K562 (cell line): ENCODE measurements around the gene MIER2. TPM values are rescaled to one million over a fixed set of nuclear protein-coding genes. Genes with fewer than 3 reads are reported as not detected.

Source experiments
- ATAC-seq: fragments of 200-7000 bp; cut with Tn5 transposase; 3 replicates; pipeline ENCODE4 v1.9.1; 2020; ENCODE audit warnings: moderate library complexity
- BruUV-seq: library from RNA; stranded (reverse); fragments of 400-500 nt; replicated peaks from 2 replicates; lab custom pipeline; 2021; lab: Mats Ljungman, UMichigan
- CTCF ChIA-PET: fragments of 300-600 bp; formaldehyde crosslinking; extraction: SDS; loops from one replicate; lab custom pipeline; 2021; ENCODE audit warnings: low intra/inter-chr PET ratio; lab: Yijun Ruan, JAX
- POLR2A ChIA-PET: fragments of 300-600, 350-650 bp; sonication (Branson Sonifier 250); formaldehyde crosslinking; extraction: SDS; loops from one replicate; lab custom pipeline; 2021; ENCODE audit warnings: antibody characterized with exemption, inconsistent platforms; lab: Yijun Ruan, JAX
- DNase-seq, 4 experiments: peaks; one replicate each; pipeline versions ENCODE4 v3.0.0 to v3.0.0-alpha.2; 2011 to 2018; ENCODE audit warnings: low spot score in 3 of 4, mixed read lengths in 3 of 4; ENCODE audit errors: extremely low read depth in 1 of 4
- FAIRE-seq: peaks from 2 replicates; lab custom pipeline; 2011; peaks lifted over from hg19 to GRCh38; lab: Jason Lieb, UNC
- H2AFZ ChIP-seq: 2 replicates; pipeline ENCODE4 v1.6.0; 2011; ENCODE audit warnings: low read depth, low read length, control low read depth, inconsistent platforms
- H3K27ac ChIP-seq: fragments of 200-600 bp; 3 replicates; pipeline ENCODE4 v1.8.0; 2011; ENCODE audit warnings: low read depth, mild to moderate bottlenecking, control low read depth, inconsistent platforms, low read length, moderate library complexity, mixed read lengths; ENCODE audit errors: extremely low read depth
- H3K27me3 ChIP-seq, 2 experiments: fragments of 300-600 bp in 1 of 2; 2 replicates in 1 of 2; 3 replicates in 1 of 2; pipeline versions ENCODE4 v1.6.0 to v1.8.0; 2011; ENCODE audit warnings: inconsistent platforms in 2 of 2, low read length in 2 of 2, mild to moderate bottlenecking in 1 of 2, mixed read lengths in 1 of 2, moderate library complexity in 1 of 2; ENCODE audit not compliant: control insufficient read depth in 2 of 2, insufficient read depth in 2 of 2
- H3K36me3 ChIP-seq: fragments of 300-600 bp; 3 replicates; pipeline ENCODE4 v1.8.0; 2011; ENCODE audit warnings: mild to moderate bottlenecking, low read length, inconsistent platforms; ENCODE audit not compliant: control insufficient read depth, insufficient read depth
- H3K4me1 ChIP-seq, 2 experiments: fragments of 200-600 bp in 1 of 2; replicated peaks in 1 of 2; 2 replicates in 1 of 2; 3 replicates in 1 of 2; pipeline versions ENCODE4 v1.5.1 to v1.8.0; 2011; ENCODE audit warnings: inconsistent platforms in 2 of 2, low read length in 2 of 2, mild to moderate bottlenecking in 1 of 2, mixed read lengths in 1 of 2, moderate library complexity in 1 of 2; ENCODE audit not compliant: control insufficient read depth in 2 of 2, insufficient read depth in 2 of 2
- H3K4me2 ChIP-seq: 2 replicates; pipeline ENCODE4 v1.6.1; 2011; ENCODE audit warnings: low read length, control low read depth, inconsistent platforms, mixed read lengths; ENCODE audit not compliant: insufficient read depth
- H3K4me3 ChIP-seq: fragments of 200-600 bp; sonication (generic), shearing (Covaris generic); 2 replicates; pipeline ENCODE4 v1.5.1; 2016; ENCODE audit warnings: control low read depth, inconsistent platforms
- H3K79me2 ChIP-seq: fragments of 200-600 bp; 3 replicates; pipeline ENCODE4 v1.8.0; 2011; ENCODE audit warnings: low read length, inconsistent platforms; ENCODE audit not compliant: control insufficient read depth, insufficient read depth
- H3K9ac ChIP-seq, 2 experiments: 2 replicates each; pipeline versions ENCODE4 v1.6.0 to v1.6.1; 2011; ENCODE audit warnings: low read depth in 2 of 2, low read length in 2 of 2, control low read depth in 1 of 2, inconsistent platforms in 1 of 2, mild to moderate bottlenecking in 1 of 2, mixed read lengths in 1 of 2; ENCODE audit not compliant: insufficient read depth in 1 of 2
- H3K9me1 ChIP-seq: one replicate; pipeline ENCODE4 v1.6.0; 2011; ENCODE audit warnings: inconsistent platforms, mild to moderate bottlenecking, low read length, moderate library complexity; ENCODE audit not compliant: control insufficient read depth, insufficient read depth
- H3K9me3 ChIP-seq: replicated peaks from 2 replicates; pipeline ENCODE4 v1.5.1; 2011; ENCODE audit warnings: low read depth, low read length, inconsistent platforms; ENCODE audit not compliant: control insufficient read depth, insufficient read depth
- H4K20me1 ChIP-seq: replicated peaks from 2 replicates; pipeline ENCODE4 v1.6.1; 2011; ENCODE audit warnings: low read length, inconsistent platforms, mixed read lengths; ENCODE audit not compliant: control insufficient read depth, insufficient read depth
- ARHGAP35 ChIP-seq: fragments of 450-650 bp; IDR thresholded peaks from 2 replicates; pipeline ENCODE4 v1.6.1; 2018; ENCODE audit not compliant: partially characterized antibody
- ERF ChIP-seq: fragments of 450-650 bp; formaldehyde crosslinking; IDR thresholded peaks from 2 replicates; pipeline ENCODE4 v1.4.0; 2020; ENCODE audit warnings: mild to moderate bottlenecking, mixed read lengths
- FIP1L1 ChIP-seq: fragments of 200-400 bp; formaldehyde crosslinking; IDR thresholded peaks from 2 replicates; pipeline ENCODE4 v1.6.1; 2018; ENCODE audit warnings: mild to moderate bottlenecking, low read depth, low read length; ENCODE audit not compliant: poor library complexity, severe bottlenecking
- FOXP1 ChIP-seq: sonication (generic); formaldehyde crosslinking; IDR thresholded peaks from 2 replicates; pipeline ENCODE4 v1.8.0; 2022; ENCODE audit warnings: mild to moderate bottlenecking, missing genetic modification reagents
- GTF2B ChIP-seq: IDR thresholded peaks from 2 replicates; pipeline ENCODE4 v1.6.1; 2011; ENCODE audit not compliant: insufficient read length; ENCODE audit errors: extremely low read depth
- KLF6 ChIP-seq: fragments of 250-450 bp; sonication (Bioruptor Pico); IDR thresholded peaks from 2 replicates; pipeline ENCODE4 v1.4.0; 2020; ENCODE audit warnings: mild to moderate bottlenecking, moderate library complexity, borderline replicate concordance
- L3MBTL2 ChIP-seq: fragments of 450-650 bp; IDR thresholded peaks from 2 replicates; pipeline ENCODE4 v1.6.1; 2016; ENCODE audit warnings: mild to moderate bottlenecking, moderate library complexity
- MTA3 ChIP-seq: fragments of 450-650 bp; formaldehyde crosslinking; IDR thresholded peaks from 2 replicates; pipeline ENCODE4 v1.6.1; 2017; ENCODE audit warnings: mild to moderate bottlenecking, borderline replicate concordance
- NFIC ChIP-seq: fragments of 450-650 bp; IDR thresholded peaks from 2 replicates; pipeline ENCODE4 v1.6.1; 2017; ENCODE audit warnings: mild to moderate bottlenecking, inconsistent platforms
- NRF1 ChIP-seq, 2 experiments: fragments of 450-650 bp; IDR thresholded peaks in 1 of 2; conservative IDR thresholded peaks in 1 of 2; 2 replicates each; pipeline ENCODE4 v1.6.1; 2014; ENCODE audit warnings: mild to moderate bottlenecking in 2 of 2
- PHB ChIP-seq: fragments of 250-450 bp; sonication (Bioruptor Pico); IDR thresholded peaks from 2 replicates; pipeline ENCODE4 v1.5.0; 2021
- POLR2AphosphoS2 ChIP-seq: IDR thresholded peaks from 2 replicates; pipeline ENCODE4 v1.6.1; 2012; ENCODE audit warnings: low read length, improper control_type of control experiment
- ZBED1 ChIP-seq: IDR thresholded peaks from 2 replicates; pipeline ENCODE4 v1.6.1; 2014
- ZNF280A ChIP-seq: fragments of 450-650 bp; IDR thresholded peaks from 2 replicates; pipeline ENCODE4 v1.6.1; 2018; ENCODE audit warnings: mild to moderate bottlenecking, low read depth; ENCODE audit not compliant: partially characterized antibody
- ZNF324 ChIP-seq: fragments of 250-450 bp; sonication (Bioruptor Pico); IDR thresholded peaks from 2 replicates; pipeline ENCODE4 v1.4.0; 2020; ENCODE audit warnings: mild to moderate bottlenecking
- ZNF609 ChIP-seq: sonication (generic); formaldehyde crosslinking; IDR thresholded peaks from 2 replicates; pipeline ENCODE4 v1.8.1; 2023; ENCODE audit warnings: missing genetic modification reagents, mild to moderate bottlenecking, borderline replicate concordance
- ZNF76 ChIP-seq: fragments of 250-450 bp; sonication (Bioruptor Pico); IDR thresholded peaks from 2 replicates; pipeline ENCODE4 v1.4.0; 2020; ENCODE audit warnings: mild to moderate bottlenecking, moderate library complexity, borderline replicate concordance
- WGBS: fragments of 100-300 bp; shearing (Covaris generic); methylation state at CpG from one replicate; pipeline ENCODE4 v1.1.6; 2016; ENCODE audit warnings: low coverage, mixed read lengths; ENCODE audit not compliant: insufficient coverage; ENCODE audit errors: missing lambda C conversion rate; 5-methylcytosine and 5-hydroxymethylcytosine counted together
- in situ Hi-C: fragments of 300-500 bp; cut with MboI; formaldehyde crosslinking; loops from 4 replicates; pipeline ENCODE4 v1.15.0; 2018; ENCODE audit warnings: inconsistent platforms, mixed read lengths
- intact Hi-C: fragments of 100-400 bp; cut with micrococcal nuclease; formaldehyde crosslinking; loops from 2 replicates; pipeline ENCODE4 v1.14.2; 2022
- polyA plus RNA-seq, 8 experiments: library from polyadenylated mRNA; depleted of rRNA in 4 of 8; stranded (reverse) in 5 of 8; unstranded in 3 of 8; fragments of >200 nt; fragmentation: Nextera tagmentation in 2 of 8; fragmentation: Illumina TruSeq in 1 of 8; extraction: Ambion mirVana in 2 of 8; extraction: Trizol in 1 of 8; gene quantifications; 2 replicates each; pipeline versions ENCODE4 v1.2.1 to v1.2.3, GENCODE V29; 2011 to 2014; ENCODE audit warnings: inconsistent platforms in 1 of 8, missing spikeins in 1 of 8
- total RNA-seq, 7 experiments: library from RNA; depleted of rRNA in 6 of 7; stranded (reverse); fragments of >200 nt in 6 of 7; fragmentation: Illumina TruSeq in 2 of 7; extraction: Trizol in 2 of 7; gene quantifications; 2 replicates each; pipeline versions ENCODE4 v1.2.1 to v1.2.3, GENCODE V29; 2011 to 2021; ENCODE audit warnings: low replicate concordance in 1 of 7

The MIER2 gene
- total and polyA plus RNA-seq, 9 of the 15 experiments (the other 6 are each of a cell fraction or from before 2014, with no cell fraction given), result 0.46 to 34.7 (median 15.6) TPM

GRCh38 chr19:375395-376110 is 31.0 kb upstream of the MIER2 start:
- no TSS peak for BruUV-seq
- TF ChIP-seq L3MBTL2 (no peak), ZNF324 (CRISPR knock-in tag) (no peak), ZNF76 (no peak), GTF2B (no peak), ZNF609 (no peak), NRF1 (conservative IDR thresholded peaks at IDR 0.05 in 1 of 2, IDR thresholded peaks at IDR 0.05 in 1 of 2) (no peak), FIP1L1 (no peak), ZNF280A (no peak), ZBED1 (no peak), POLR2AphosphoS2 (no peak), KLF6 (CRISPR knock-in tag) (no peak), PHB (CRISPR knock-in tag) (no peak), ARHGAP35 (no peak), ERF (CRISPR knock-in tag) (no peak), MTA3 (no peak), FOXP1 (CRISPR knock-in tag) (no peak), NFIC (no peak)

More at GRCh38 chr19:375395-376110, 31.0 kb upstream of the MIER2 start:
- H3K36me3 ChIP-seq, result no peaks in the 10 kb centered on the region
- POLR2A ChIA-PET, result no interaction called here
- H3K9me3 ChIP-seq, result no peaks in the 10 kb centered on the region
- 30% methylated on average over 32 of the region's 43 CpGs for WGBS
- no peak overlapping the region for H3K27ac ChIP-seq
- intact Hi-C loops (no loop called here), in situ Hi-C loops (no loop called here)
- no peaks in the 10 kb centered on the region; the same call in 1 of the 2 replicates for H4K20me1 ChIP-seq
- H3K27me3 ChIP-seq, result peaks cover 46 to 71% of the 10 kb centered on the region in 2 experiments
- CTCF ChIA-PET, result interaction anchor here (0.6 kb wide), 1 partner anchor 37 kb away, joined by 3 read pairs; no protein-coding TSS in a partner anchor
- no peaks in the 10 kb centered on the region for H3K9me1 ChIP-seq
- no peak overlapping the region for H2AFZ ChIP-seq
- no peak overlapping the region for H3K4me2 ChIP-seq
- ATAC-seq, result no peak
- no peak overlapping the region for H3K4me3 ChIP-seq
- no peak for FAIRE-seq
- H3K4me1 ChIP-seq, result peaks cover 2 to 47% of the 10 kb centered on the region in 2 experiments; a peak in 3 of 5 replicates
- no peaks in the 10 kb centered on the region for H3K79me2 ChIP-seq
- H3K9ac ChIP-seq, result no peak overlapping the region
- DNase-seq, result no peak
